Left lung (tissue), 10 donors: ENCODE data around the gene KRTAP9-3. TPM values are rescaled to one million over a fixed set of nuclear protein-coding genes. Genes with fewer than 3 reads are reported as not detected.

Source experiments
- ATAC-seq: fragments of 200-7000 bp; cut with Tn5 transposase; one replicate; pipeline ENCODE4 v1.9.1; 2020; ENCODE audit warnings: moderate library complexity
- DNase-seq, 4 donors: peaks; one replicate each; pipeline ENCODE4 v3.0.0-alpha.2; 2013 to 2020
- H3K27ac ChIP-seq, 2 donors: fragments of 200-600 bp; sonication (generic) in 1 of 2; one replicate each; pipeline versions ENCODE4 v1.5.0 to v1.8.0; 2020 to 2021
- H3K27me3 ChIP-seq, 2 donors: fragments of 200-600 bp; sonication (generic) in 1 of 2; one replicate each; pipeline versions ENCODE4 v1.5.0 to v1.8.0; 2020 to 2021
- H3K36me3 ChIP-seq, 2 donors: fragments of 200-600 bp; sonication (generic) in 1 of 2; one replicate each; pipeline versions ENCODE4 v1.5.0 to v1.8.0; 2020 to 2021
- H3K4me1 ChIP-seq, 2 donors: fragments of 200-600 bp; one replicate each; pipeline ENCODE4 v1.8.0; 2021
- H3K4me3 ChIP-seq, 2 donors: fragments of 200-600 bp; sonication (generic) in 1 of 2; one replicate each; pipeline versions ENCODE4 v1.5.0 to v1.8.0; 2020 to 2021; ENCODE audit warnings: mild to moderate bottlenecking in 1 of 2
- H3K9me3 ChIP-seq, 2 donors: fragments of 200-600 bp; sonication (generic) in 1 of 2; one replicate each; pipeline versions ENCODE4 v1.5.0 to v1.8.0; 2020 to 2021
- intact Hi-C, 2 donors: fragments of 100-400 bp; cut with DNase I; formaldehyde crosslinking; loops; one replicate each; pipeline versions ENCODE4 v1.11.2 to v1.14.2; 2022
- polyA plus RNA-seq, 6 donors: library from polyadenylated mRNA; unstranded; fragments of 120-200 nt; gene quantifications; one replicate each; pipeline ENCODE4 v1.2.1, GENCODE V29; 2013; ENCODE audit not compliant: insufficient read length in 6 of 6
- total RNA-seq, 2 donors: library from RNA; stranded (reverse); fragmentation: NEBNext Ultra II Directional; extraction: Animal tissue kit (Norgen Biotek cat#: 25700); gene quantifications; one replicate each; pipeline ENCODE4 v1.2.1, GENCODE V29; 2021
- TF ChIP-seq, protein P1 (sequence below), 2 donors: fragments of 200-600 bp; sonication (generic) in 1 of 2; IDR thresholded peaks; one replicate each; pipeline versions ENCODE4 v1.5.0 to v1.8.0; 2021; ENCODE audit warnings: antibody characterized with exemption in 2 of 2
- donor health status: DM: no; HTN: yes; CAD: no.
- donor health status: DM: no; HTN: no; CAD: no.

The KRTAP9-3 gene
- total and polyA plus RNA-seq, 8 donors = not detected

DNA sequence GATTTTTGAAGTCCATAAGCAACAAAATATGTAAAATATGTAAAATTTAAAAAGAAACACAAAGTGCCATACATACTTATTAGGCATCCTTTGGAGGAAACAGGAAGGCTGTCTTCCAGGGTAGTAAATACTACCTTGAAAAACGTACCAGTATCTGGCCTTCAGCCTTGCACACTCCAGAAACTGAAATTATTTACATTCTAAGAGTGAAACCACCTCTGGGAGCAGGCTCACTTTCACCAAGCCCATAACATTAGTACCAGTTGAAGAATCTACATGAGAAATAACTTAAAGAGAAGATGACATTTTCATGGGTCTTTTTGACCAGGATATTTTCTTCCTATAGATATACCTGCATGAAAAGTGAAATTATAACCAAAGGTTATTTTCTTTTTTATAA lies 36.2 kb upstream of the KRTAP9-3 start:
- DNase-seq (no peak), ATAC-seq (no peak)
- H3K36me3 ChIP-seq = no peaks in the 10 kb centered on the region
- H3K4me3 ChIP-seq = no peak overlapping the region
- no peaks in the 10 kb centered on the region for H3K27me3 ChIP-seq
- TF ChIP-seq, protein P1, sequence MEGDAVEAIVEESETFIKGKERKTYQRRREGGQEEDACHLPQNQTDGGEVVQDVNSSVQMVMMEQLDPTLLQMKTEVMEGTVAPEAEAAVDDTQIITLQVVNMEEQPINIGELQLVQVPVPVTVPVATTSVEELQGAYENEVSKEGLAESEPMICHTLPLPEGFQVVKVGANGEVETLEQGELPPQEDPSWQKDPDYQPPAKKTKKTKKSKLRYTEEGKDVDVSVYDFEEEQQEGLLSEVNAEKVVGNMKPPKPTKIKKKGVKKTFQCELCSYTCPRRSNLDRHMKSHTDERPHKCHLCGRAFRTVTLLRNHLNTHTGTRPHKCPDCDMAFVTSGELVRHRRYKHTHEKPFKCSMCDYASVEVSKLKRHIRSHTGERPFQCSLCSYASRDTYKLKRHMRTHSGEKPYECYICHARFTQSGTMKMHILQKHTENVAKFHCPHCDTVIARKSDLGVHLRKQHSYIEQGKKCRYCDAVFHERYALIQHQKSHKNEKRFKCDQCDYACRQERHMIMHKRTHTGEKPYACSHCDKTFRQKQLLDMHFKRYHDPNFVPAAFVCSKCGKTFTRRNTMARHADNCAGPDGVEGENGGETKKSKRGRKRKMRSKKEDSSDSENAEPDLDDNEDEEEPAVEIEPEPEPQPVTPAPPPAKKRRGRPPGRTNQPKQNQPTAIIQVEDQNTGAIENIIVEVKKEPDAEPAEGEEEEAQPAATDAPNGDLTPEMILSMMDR (IDR thresholded peaks at IDR 0.05) = no peak
- H3K27ac ChIP-seq = no peak overlapping the region
- no peaks in the 10 kb centered on the region for H3K4me1 ChIP-seq
- peaks cover 0 to 5% of the 10 kb centered on the region in 2 donors for H3K9me3 ChIP-seq
- intact Hi-C loops = no loop called here

DNA sequence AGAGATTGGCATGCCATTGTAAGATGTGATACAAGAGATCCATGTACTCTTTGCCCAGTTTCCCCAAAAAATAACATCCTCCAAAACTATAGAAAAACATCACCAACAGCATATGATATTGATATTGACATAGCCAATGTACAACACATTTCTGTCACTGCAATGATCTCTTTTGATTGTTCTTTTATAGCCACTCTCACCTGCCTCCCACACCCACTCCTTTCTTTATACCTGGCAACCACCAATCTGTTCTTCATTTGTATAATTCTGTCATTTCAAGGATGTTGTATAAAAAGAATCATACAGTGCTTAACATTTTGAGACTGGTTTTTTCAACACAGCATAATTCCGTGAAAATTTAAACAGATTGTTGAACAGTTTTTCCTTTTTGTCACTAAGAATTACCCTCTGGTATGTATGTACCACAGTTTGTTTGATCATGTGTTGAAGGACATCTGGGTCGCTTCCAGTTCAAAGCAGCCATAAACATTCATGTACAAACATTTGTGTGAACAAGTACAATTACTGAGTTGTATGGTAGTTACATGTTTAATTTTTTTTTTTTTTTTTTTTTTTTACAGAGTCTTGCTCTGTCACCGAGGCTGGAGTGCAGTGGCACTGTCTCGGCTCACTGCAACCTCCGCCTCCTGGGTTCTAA lies 32.7 kb upstream of the KRTAP9-3 start:
- no peak overlapping the region for H3K4me3 ChIP-seq
- ATAC-seq (no peak), DNase-seq (no peak)
- H3K36me3 ChIP-seq = no peaks in the 10 kb centered on the region
- no peak overlapping the region for H3K27ac ChIP-seq
- H3K4me1 ChIP-seq = no peaks in the 10 kb centered on the region
- intact Hi-C loops = no loop called here
- H3K27me3 ChIP-seq = no peaks in the 10 kb centered on the region
- H3K9me3 ChIP-seq = peaks cover 0 to 5% of the 10 kb centered on the region in 2 donors
- TF ChIP-seq, protein P1 (IDR thresholded peaks at IDR 0.05) = no peak

DNA sequence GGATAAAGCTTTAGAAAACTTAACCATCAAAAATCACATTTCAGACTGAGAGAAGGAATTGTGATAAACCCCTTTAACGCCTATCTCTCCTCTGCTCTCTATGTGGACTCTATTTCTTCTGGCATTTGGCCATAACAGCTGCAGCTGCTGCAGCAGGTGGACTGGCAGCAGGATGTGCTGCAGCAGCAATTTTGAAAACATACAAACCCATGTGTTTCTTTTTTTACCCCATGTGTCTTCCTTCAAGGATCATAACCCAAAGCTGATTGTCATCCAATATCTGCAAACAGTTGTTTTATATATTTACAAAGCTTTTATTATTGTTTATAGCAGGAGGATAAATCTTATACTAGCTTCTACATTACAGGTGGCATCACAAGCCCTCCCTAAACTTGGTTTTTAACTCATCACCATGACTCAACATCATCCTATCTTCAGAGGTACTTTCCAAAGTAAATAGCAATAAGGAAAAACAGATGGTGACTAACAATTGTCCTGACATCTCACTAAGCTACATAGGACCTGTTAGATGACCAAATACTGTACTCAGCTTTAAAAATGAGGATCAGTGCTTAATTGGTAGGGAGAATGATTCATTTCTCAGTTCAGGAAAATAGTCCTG lies 20.3 kb upstream of the KRTAP9-3 start:
- no peaks in the 10 kb centered on the region for H3K9me3 ChIP-seq
- no peak overlapping the region for H3K4me3 ChIP-seq
- H3K27ac ChIP-seq = no peak overlapping the region
- H3K36me3 ChIP-seq = no peaks in the 10 kb centered on the region
- peaks cover 0 to 42% of the 10 kb centered on the region in 2 donors for H3K27me3 ChIP-seq
- TF ChIP-seq, protein P1 (IDR thresholded peaks at IDR 0.05) = no peak
- DNase-seq (no peak), ATAC-seq (no peak)
- intact Hi-C loops = no loop called here
- no peaks in the 10 kb centered on the region for H3K4me1 ChIP-seq

DNA sequence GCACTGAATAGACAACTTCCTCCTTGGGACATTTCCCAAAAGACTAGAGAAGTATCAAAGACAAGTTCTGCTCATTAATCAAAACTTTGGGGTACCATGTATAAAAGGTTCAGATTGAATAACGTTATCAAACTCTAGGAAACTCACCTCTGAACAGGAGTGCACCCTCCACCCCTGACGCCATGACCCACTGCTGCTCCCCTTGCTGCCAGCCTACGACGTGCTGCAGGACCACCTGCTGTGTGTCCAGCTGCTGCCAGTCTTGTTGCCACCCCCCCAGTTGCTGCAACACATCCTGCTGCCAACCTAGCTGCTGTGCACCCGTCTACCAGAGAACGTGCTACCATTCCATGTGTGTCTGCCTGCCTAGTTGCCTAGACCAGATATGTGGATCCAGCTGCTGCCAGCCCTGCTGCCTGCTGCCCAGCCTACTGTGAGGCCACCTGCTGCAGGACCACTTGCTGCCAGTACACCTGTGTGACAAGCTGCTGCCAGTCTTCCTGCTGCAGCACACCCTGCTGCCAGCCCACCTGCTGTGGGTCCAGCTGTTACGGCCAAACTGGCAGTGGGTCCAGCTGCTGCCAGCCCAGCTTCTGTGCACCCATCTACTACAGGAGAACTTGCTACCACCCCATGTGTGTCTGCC lies 19.6 kb upstream of the KRTAP9-3 start:
- peaks cover 0 to 43% of the 10 kb centered on the region in 2 donors for H3K27me3 ChIP-seq
- TF ChIP-seq, protein P1 (IDR thresholded peaks at IDR 0.05) = no peak
- H3K4me1 ChIP-seq = no peaks in the 10 kb centered on the region
- DNase-seq = peak in 1 of 4 donors; percentile 53
- no peak overlapping the region for H3K27ac ChIP-seq
- H3K9me3 ChIP-seq = no peaks in the 10 kb centered on the region
- no peaks in the 10 kb centered on the region for H3K36me3 ChIP-seq
- ATAC-seq = no peak
- intact Hi-C loops = no loop called here
- no peak overlapping the region for H3K4me3 ChIP-seq

DNA sequence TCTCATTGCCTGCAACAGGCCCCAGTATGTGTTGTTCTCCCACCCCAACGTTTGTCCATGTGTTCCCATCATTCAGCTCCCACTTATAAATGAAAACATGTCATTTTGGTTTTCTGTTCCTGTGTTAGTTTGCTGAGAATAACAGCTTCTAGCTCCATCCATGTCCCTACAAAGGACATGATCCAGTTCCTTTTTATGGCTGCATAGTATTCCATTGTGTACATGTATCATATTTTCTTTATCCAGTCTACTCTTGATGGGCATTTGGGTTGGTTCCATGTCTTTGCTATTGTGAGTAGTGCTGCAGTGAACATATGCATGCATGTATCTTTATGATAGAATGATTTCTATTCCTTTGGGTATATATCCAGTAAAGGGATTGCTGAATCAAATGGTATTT lies 16.6 kb upstream of the KRTAP9-3 start:
- TF ChIP-seq, protein P1 (IDR thresholded peaks at IDR 0.05) = no peak
- intact Hi-C loops = no loop called here
- H3K9me3 ChIP-seq = no peaks in the 10 kb centered on the region
- DNase-seq (no peak), ATAC-seq (no peak)
- peaks cover 0 to 32% of the 10 kb centered on the region in 2 donors for H3K27me3 ChIP-seq
- H3K36me3 ChIP-seq = no peaks in the 10 kb centered on the region
- no peak overlapping the region for H3K4me3 ChIP-seq
- no peak overlapping the region for H3K27ac ChIP-seq
- H3K4me1 ChIP-seq = no peaks in the 10 kb centered on the region
